Measurements from ENCODE around the gene TMIE. TPM values are rescaled to one million over a fixed set of nuclear protein-coding genes. Genes with fewer than 3 reads are reported as not detected.

Gene TMIE
- total and polyA plus RNA-seq, 9 of the 15 experiments (the other 6 are each of a cell fraction or from before 2014, with no cell fraction given), result not detected

DNA sequence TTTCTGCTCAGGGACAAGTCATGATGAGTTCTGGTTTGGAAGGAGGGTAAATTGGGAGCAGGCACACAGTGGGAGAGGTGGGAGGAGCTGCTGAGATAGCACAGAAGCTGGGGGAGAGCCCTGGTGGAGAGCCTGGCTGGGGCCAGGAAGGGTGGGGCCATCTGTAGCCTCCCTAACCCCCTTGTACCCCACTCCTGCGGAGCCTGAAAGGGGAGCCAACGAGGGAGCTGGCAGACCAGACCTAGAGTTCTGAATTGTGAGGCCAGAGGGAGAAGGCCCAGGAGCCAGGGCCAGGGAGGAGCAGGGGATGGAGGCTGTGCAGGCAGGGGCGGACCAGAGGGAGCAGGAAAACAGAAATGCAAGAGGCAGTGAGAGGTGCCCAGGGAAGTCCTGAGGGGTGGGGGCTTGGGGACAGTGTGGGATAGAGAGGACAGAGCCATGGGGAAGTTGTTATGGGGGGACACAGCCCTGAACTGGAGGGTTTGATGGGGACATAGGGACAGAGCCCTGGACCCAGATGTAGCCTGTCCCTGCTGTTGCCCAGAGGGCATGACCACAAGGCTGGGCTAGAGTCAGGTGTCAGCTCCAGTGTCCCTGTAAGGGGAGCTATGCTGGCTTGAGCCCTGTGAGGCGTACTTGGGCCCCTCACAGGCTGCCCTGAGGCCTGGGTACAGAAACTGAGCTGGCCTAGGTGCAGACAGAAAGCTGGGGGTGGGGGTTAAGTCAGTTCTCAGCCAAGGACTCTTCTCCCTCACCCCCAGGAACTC is 1.2 kb downstream of the TMIE start:
- Histone ChIP-seq H3K4me2 (ENCODE audit: insufficient read depth, low read length) (no peak overlapping the region), H3K4me3 (no peak overlapping the region), H3K27ac (ENCODE audit: extremely low read depth, low read depth, low read length) (no peak overlapping the region), H3K36me3 (ENCODE audit: control insufficient read depth, insufficient read depth, low read length) (no peaks in the 10 kb centered on the region), H3K27me3 (ENCODE audit: control insufficient read depth in 2 of 2, insufficient read depth in 2 of 2, low read length in 2 of 2) (peaks cover 6 to 51% of the 10 kb centered on the region in 2 experiments), H3K4me1 (replicated peaks in 1 of 2; ENCODE audit: control insufficient read depth in 2 of 2, insufficient read depth in 2 of 2, low read length in 2 of 2) (peaks cover 0 to 8% of the 10 kb centered on the region in 2 experiments; a peak in 2 of 5 replicates), H3K9me3 (replicated peaks; ENCODE audit: control insufficient read depth, insufficient read depth, low read depth, low read length) (no peaks in the 10 kb centered on the region), H3K9me1 (ENCODE audit: control insufficient read depth, insufficient read depth, low read length) (no peaks in the 10 kb centered on the region), H3K9ac (ENCODE audit: insufficient read depth in 1 of 2, low read depth in 2 of 2, low read length in 2 of 2) (no peak overlapping the region), H2AFZ (ENCODE audit: low read depth, low read length) (no peak overlapping the region), H3K79me2 (ENCODE audit: control insufficient read depth, insufficient read depth, low read length) (no peaks in the 10 kb centered on the region), H4K20me1 (replicated peaks; ENCODE audit: control insufficient read depth, insufficient read depth, low read length) (peaks cover 30% of the 10 kb centered on the region)
- DNase-seq (ENCODE audit: extremely low read depth in 1 of 4, low spot score in 3 of 4) (no peak), FAIRE-seq (no peak), ATAC-seq (no peak)
- intact Hi-C loops (cut with micrococcal nuclease), result loop anchor here (10.0 kb wide), 2 partner anchors 292 to 672 kb away; no protein-coding TSS in a partner anchor
- no TSS peak for BruUV-seq (replicated peaks)
- ChIA-PET CTCF (ENCODE audit: low intra/inter-chr PET ratio) (interaction anchor here (1.1 kb wide), 1 partner anchor 164 kb away, joined by 3 read pairs; no protein-coding TSS in a partner anchor), POLR2A (interaction anchor here (0.6 to 1.0 kb wide), 4 partner anchors 8 to 166 kb away, joined by 3 to 6 read pairs (median 4); no protein-coding TSS in a partner anchor)
- in situ Hi-C loops (cut with MboI), result no loop called here
- 0% methylated on average over 4 of the region's 4 CpGs for WGBS (ENCODE audit: insufficient coverage, low coverage, missing lambda C conversion rate)
- TF ChIP-seq ETV5 (CRISPR knock-in tag; IDR thresholded peaks at IDR 0.05; ENCODE audit: low read depth) (no peak), POLR2H (tag; IDR thresholded peaks at IDR 0.05; ENCODE audit: low read depth) (no peak), RFX1 (IDR thresholded peaks at IDR 0.05) (no peak)
- TF ChIP-seq, protein P1, sequence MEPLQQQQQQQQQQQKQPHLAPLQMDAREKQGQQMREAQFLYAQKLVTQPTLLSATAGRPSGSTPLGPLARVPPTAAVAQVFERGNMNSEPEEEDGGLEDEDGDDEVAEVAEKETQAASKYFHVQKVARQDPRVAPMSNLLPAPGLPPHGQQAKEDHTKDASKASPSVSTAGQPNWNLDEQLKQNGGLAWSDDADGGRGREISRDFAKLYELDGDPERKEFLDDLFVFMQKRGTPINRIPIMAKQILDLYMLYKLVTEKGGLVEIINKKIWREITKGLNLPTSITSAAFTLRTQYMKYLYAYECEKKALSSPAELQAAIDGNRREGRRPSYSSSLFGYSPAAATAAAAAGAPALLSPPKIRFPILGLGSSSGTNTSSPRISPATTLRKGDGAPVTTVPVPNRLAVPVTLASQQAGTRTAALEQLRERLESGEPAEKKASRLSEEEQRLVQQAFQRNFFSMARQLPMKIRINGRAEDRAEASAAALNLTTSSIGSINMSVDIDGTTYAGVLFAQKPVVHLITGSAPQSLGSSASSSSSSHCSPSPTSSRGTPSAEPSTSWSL (CRISPR knock-in tag; IDR thresholded peaks at IDR 0.05; ENCODE audit: borderline replicate concordance), result no peak

Data from K562 (cell line).